Fibroblast of lung (primary cell): Measurements from ENCODE around the gene HOXC10.

Experiments
- EZH2 ChIP-seq: IDR thresholded peaks from 2 replicates; pipeline ENCODE4 v1.5.1; 2012; ENCODE audit warnings: low read length, control low read depth, mild to moderate bottlenecking; ENCODE audit errors: missing control alignments
- TF ChIP-seq, protein P1 (sequence below), 2 donors: IDR thresholded peaks in 1 of 2; conservative IDR thresholded peaks in 1 of 2; 1 replicate in 1 of 2; 2 replicates in 1 of 2; pipeline ENCODE4 v1.5.1; 2011 to 2012; ENCODE audit warnings: low read length in 2 of 2, control low read depth in 1 of 2, inconsistent platforms in 1 of 2, low read depth in 1 of 2, mild to moderate bottlenecking in 1 of 2

GRCh38 chr12:54000116-54001114, 15.5 kb downstream of the HOXC10 start, which contains the start of gene HOXC9:
- TF ChIP-seq, protein P1, sequence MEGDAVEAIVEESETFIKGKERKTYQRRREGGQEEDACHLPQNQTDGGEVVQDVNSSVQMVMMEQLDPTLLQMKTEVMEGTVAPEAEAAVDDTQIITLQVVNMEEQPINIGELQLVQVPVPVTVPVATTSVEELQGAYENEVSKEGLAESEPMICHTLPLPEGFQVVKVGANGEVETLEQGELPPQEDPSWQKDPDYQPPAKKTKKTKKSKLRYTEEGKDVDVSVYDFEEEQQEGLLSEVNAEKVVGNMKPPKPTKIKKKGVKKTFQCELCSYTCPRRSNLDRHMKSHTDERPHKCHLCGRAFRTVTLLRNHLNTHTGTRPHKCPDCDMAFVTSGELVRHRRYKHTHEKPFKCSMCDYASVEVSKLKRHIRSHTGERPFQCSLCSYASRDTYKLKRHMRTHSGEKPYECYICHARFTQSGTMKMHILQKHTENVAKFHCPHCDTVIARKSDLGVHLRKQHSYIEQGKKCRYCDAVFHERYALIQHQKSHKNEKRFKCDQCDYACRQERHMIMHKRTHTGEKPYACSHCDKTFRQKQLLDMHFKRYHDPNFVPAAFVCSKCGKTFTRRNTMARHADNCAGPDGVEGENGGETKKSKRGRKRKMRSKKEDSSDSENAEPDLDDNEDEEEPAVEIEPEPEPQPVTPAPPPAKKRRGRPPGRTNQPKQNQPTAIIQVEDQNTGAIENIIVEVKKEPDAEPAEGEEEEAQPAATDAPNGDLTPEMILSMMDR (conservative IDR thresholded peaks at IDR 0.05 in 1 of 2, IDR thresholded peaks at IDR 0.05 in 1 of 2; ENCODE audit: low read depth in 1 of 2, low read length in 2 of 2), result no peak
- peak; percentile 98 for TF ChIP-seq EZH2
